Upper lobe of left lung (tissue), 6 donors: ENCODE measurements around the gene RBM44. TPM values are rescaled to one million over a fixed set of nuclear protein-coding genes. Genes with fewer than 3 reads are reported as not detected.

ENCODE experiments used
- ATAC-seq, 2 donors: fragments of 200-7000 bp; cut with Tn5 transposase; one replicate each; pipeline ENCODE4 v1.9.1; 2022; ENCODE audit warnings: mild to moderate bottlenecking in 2 of 2, moderate library complexity in 2 of 2; ENCODE audit not compliant: low FRiP score in 2 of 2
- DNase-seq, 2 donors: peaks; one replicate each; pipeline ENCODE4 v3.0.0-alpha.2; 2019 to 2020
- H3K27ac ChIP-seq, 4 donors: fragments of 200-600 bp; sonication (generic); one replicate each; pipeline ENCODE4 v1.5.1; 2016 to 2019
- H3K27me3 ChIP-seq, 4 donors: fragments of 200-600 bp; sonication (generic); one replicate each; pipeline ENCODE4 v1.5.1; 2017 to 2019
- H3K36me3 ChIP-seq, 4 donors: fragments of 200-600 bp; sonication (generic); one replicate each; pipeline ENCODE4 v1.5.1; 2016 to 2019
- H3K4me1 ChIP-seq, 4 donors: fragments of 200-600 bp; sonication (generic); one replicate each; pipeline ENCODE4 v1.5.1; 2018 to 2019
- H3K4me3 ChIP-seq, 4 donors: fragments of 200-600 bp; sonication (generic); one replicate each; pipeline ENCODE4 v1.5.1; 2017 to 2019; ENCODE audit warnings: mild to moderate bottlenecking in 2 of 4, moderate library complexity in 1 of 4
- H3K9me3 ChIP-seq, 4 donors: fragments of 200-600 bp; sonication (generic); one replicate each; pipeline ENCODE4 v1.5.1; 2018 to 2019
- CTCF ChIP-seq, 6 experiments: fragments of 450-650 bp in 4 of 6; fragments of 200-600 bp in 2 of 6; sonication (generic) in 2 of 6; IDR thresholded peaks; one replicate each; pipeline ENCODE4 v1.5.1; 2016 to 2019; ENCODE audit warnings: antibody characterized with exemption in 6 of 6
- EP300 ChIP-seq, 4 donors: sonication (generic); formaldehyde crosslinking; IDR thresholded peaks; one replicate each; pipeline ENCODE4 v1.5.1; 2017; ENCODE audit warnings: antibody characterized with exemption in 4 of 4, control low read depth in 2 of 4
- POLR2A ChIP-seq, 4 donors: fragments of 450-650 bp; IDR thresholded peaks; one replicate each; pipeline ENCODE4 v1.5.1; 2016 to 2017; ENCODE audit warnings: antibody characterized with exemption in 4 of 4, mild to moderate bottlenecking in 2 of 4
- POLR2AphosphoS5 ChIP-seq, 2 donors: sonication (generic); formaldehyde crosslinking; IDR thresholded peaks; one replicate each; pipeline ENCODE4 v1.5.1; 2017; ENCODE audit warnings: antibody characterized with exemption in 2 of 2
- WGBS, 2 donors: methylation state at CpG; one replicate each; pipeline ENCODE4 v1.1.5; 2017 to 2018; 5-methylcytosine and 5-hydroxymethylcytosine counted together
- total RNA-seq, 6 donors: library from RNA; depleted of rRNA in 4 of 6; stranded (reverse); fragments of >200 nt in 4 of 6; gene quantifications; one replicate each; pipeline versions ENCODE4 v1.1.0 to v1.2.1, GENCODE V29; 2016 to 2021
- donor health status: DM: no; HTN: no; CAD: no; lungs with moderate emphysema.
- donor health status: DM: no; HTN: yes; CAD: no; lungs with severe emphysema.

Gene RBM44
- total RNA-seq, 6 donors from 2014 or later, result 0.44 to 2.8 (median 1.5) TPM

GRCh38 chr2:237864444-237864931, 65.9 kb downstream of the RBM44 start:
- no peak for TF ChIP-seq CTCF (IDR thresholded peaks at IDR 0.05)
- TF ChIP-seq POLR2AphosphoS5 (IDR thresholded peaks at IDR 0.05), result no peak
- no peak for TF ChIP-seq POLR2A (IDR thresholded peaks at IDR 0.05)
- no peak for TF ChIP-seq EP300 (IDR thresholded peaks at IDR 0.05)
- no peak for DNase-seq
- ATAC-seq, result no peak
- H3K27ac ChIP-seq, result no peak overlapping the region
- no peaks in the 10 kb centered on the region for H3K36me3 ChIP-seq
- H3K9me3 ChIP-seq, result no peaks in the 10 kb centered on the region
- no peak overlapping the region for H3K4me3 ChIP-seq
- H3K27me3 ChIP-seq, result peaks cover 0 to 5% (median 2%) of the 10 kb centered on the region in 4 donors
- H3K4me1 ChIP-seq, result peaks cover 0 to 12% (median 6%) of the 10 kb centered on the region in 4 donors
- 78 to 82% methylated on average over 10 of the region's 10 CpGs for WGBS, 2 donors

GRCh38 chr2:237864940-237865622, 66.5 kb downstream of the RBM44 start:
- no peak for TF ChIP-seq POLR2AphosphoS5 (IDR thresholded peaks at IDR 0.05)
- TF ChIP-seq CTCF (IDR thresholded peaks at IDR 0.05), result no peak
- TF ChIP-seq EP300 (IDR thresholded peaks at IDR 0.05), result no peak
- no peak for TF ChIP-seq POLR2A (IDR thresholded peaks at IDR 0.05)
- no peak for DNase-seq
- no peak for ATAC-seq
- no peaks in the 10 kb centered on the region for H3K27me3 ChIP-seq
- WGBS, 2 donors, result 71 to 76% methylated on average over 9 of the region's 9 CpGs
- H3K4me1 ChIP-seq, result peaks cover 0 to 8% (median 4%) of the 10 kb centered on the region in 4 donors
- H3K4me3 ChIP-seq, result no peak overlapping the region
- H3K9me3 ChIP-seq, result no peaks in the 10 kb centered on the region
- H3K27ac ChIP-seq, result no peak overlapping the region
- H3K36me3 ChIP-seq, result no peaks in the 10 kb centered on the region

GRCh38 chr2:237865623-237866041, 67.1 kb downstream of the RBM44 start:
- H3K4me1 ChIP-seq, result peaks cover 0 to 3% (median 2%) of the 10 kb centered on the region in 4 donors
- no peaks in the 10 kb centered on the region for H3K27me3 ChIP-seq
- ATAC-seq (no peak), DNase-seq (no peak)
- TF ChIP-seq CTCF (IDR thresholded peaks at IDR 0.05) (no peak), POLR2A (IDR thresholded peaks at IDR 0.05) (no peak), EP300 (IDR thresholded peaks at IDR 0.05) (no peak), POLR2AphosphoS5 (IDR thresholded peaks at IDR 0.05) (no peak)
- 74 to 90% methylated on average over 7 of the region's 7 CpGs for WGBS, 2 donors
- no peak overlapping the region for H3K4me3 ChIP-seq
- no peak overlapping the region for H3K27ac ChIP-seq
- no peaks in the 10 kb centered on the region for H3K36me3 ChIP-seq
- no peaks in the 10 kb centered on the region for H3K9me3 ChIP-seq

- no peaks in the 10 kb centered on the region for H3K36me3 ChIP-seq
- no peak overlapping the region for H3K4me3 ChIP-seq
- ATAC-seq, result no peak
- H3K4me1 ChIP-seq, result peaks cover 0 to 2% (median under 1%) of the 10 kb centered on the region in 4 donors
- WGBS, 2 donors, result 72 to 78% methylated on average over 13 of the region's 13 CpGs
- H3K27me3 ChIP-seq, result no peaks in the 10 kb centered on the region
- DNase-seq, result no peak
- H3K27ac ChIP-seq, result no peak overlapping the region
- H3K9me3 ChIP-seq, result no peaks in the 10 kb centered on the region
- TF ChIP-seq POLR2A (IDR thresholded peaks at IDR 0.05) (no peak), POLR2AphosphoS5 (IDR thresholded peaks at IDR 0.05) (no peak), CTCF (IDR thresholded peaks at IDR 0.05) (no peak), EP300 (IDR thresholded peaks at IDR 0.05) (no peak)
Observed at GRCh38 chr2:237866101-237866621, 67.6 kb downstream of the RBM44 start.
